ENCODE results near the gene GPR84. TPM values are rescaled to one million over a fixed set of nuclear protein-coding genes. Genes with fewer than 3 reads are reported as not detected.

Gene GPR84
- total RNA-seq, 5 donors from 2014 or later (not counting 1 experiment from before 2014, with no cell fraction given), result not detected

- no peaks in the 10 kb centered on the region for H3K27me3 Mint-ChIP-seq
Observed at GRCh38 chr12:54321363-54321762, 42.9 kb downstream of the GPR84 start.

More at GRCh38 chr12:54321363-54321762, 42.9 kb downstream of the GPR84 start:
- no peaks in the 10 kb centered on the region for H3K27me3 ChIP-seq (replicated peaks in 1 of 2; ENCODE audit: control insufficient read depth in 2 of 2, extremely low read depth in 1 of 2, insufficient read depth in 2 of 2, low read length in 1 of 2)
- ChIA-PET CTCF (interaction anchor here in 1 of 2 donors (0.7 kb wide), 1 partner anchor 15 kb away, joined by 3 read pairs; no protein-coding TSS in a partner anchor), POLR2A (interaction anchor here (0.6 to 0.8 kb wide), 3 partner anchors 22 to 67 kb away, joined by 3 to 4 read pairs (median 3); no protein-coding TSS in a partner anchor)
- Mint-ChIP-seq H3K9me3 (no peaks in the 10 kb centered on the region), H3K27ac (no peak overlapping the region), H3K4me1 (peaks cover 16 to 23% (median 16%) of the 10 kb centered on the region in 3 donors), H3K36me3 (no peaks in the 10 kb centered on the region), H3K4me3 (no peak overlapping the region)
- WGBS (ENCODE audit: insufficient coverage), result no CpG with 5 or more reads among the region's 5 CpGs
- no peak overlapping the region for H3K27ac ChIP-seq (ENCODE audit: low read length)
- H3K4me1 ChIP-seq (ENCODE audit: control insufficient read depth in 1 of 2, extremely low read depth in 1 of 2, insufficient read depth in 2 of 2, low read length in 2 of 2), result peaks cover 5 to 14% of the 10 kb centered on the region in 2 experiments
- no peak for DNase-seq
- H3K36me3 ChIP-seq (ENCODE audit: control insufficient read depth in 2 of 2, extremely low read depth in 1 of 2, insufficient read depth in 1 of 2, low read length in 1 of 2), result no peaks in the 10 kb centered on the region
- no peak for ATAC-seq (replicated peaks in 1 of 4)
- no peak overlapping the region for H3K4me3 ChIP-seq (ENCODE audit: control insufficient read depth in 1 of 2, extremely low read depth in 1 of 2, low read length in 1 of 2)
- H3K9me3 ChIP-seq, result no peaks in the 10 kb centered on the region

Other genes with a start within 250 kb of the GPR84 start
- gene SMUG1, start 175.5 kb downstream of the GPR84 start, total RNA-seq, result 10 to 100 TPM; 12.5 to 31.5 (median 23.9) TPM
- 10 to 100 TPM; 43.8 to 54.5 (median 47.1) TPM for gene CBX5, start 84.4 kb downstream of the GPR84 start, total RNA-seq
- gene HNRNPA1, start 83.8 kb downstream of the GPR84 start, total RNA-seq, result 1,000 to 10,000 TPM; 1,133 to 1,642 (median 1,239) TPM
- gene NFE2, start 63.5 kb downstream of the GPR84 start, total RNA-seq, result 1 to 10 TPM in 2 of 5 donors, under 1 TPM in 3; 0.58 to 1.5 (median 0.95) TPM
- gene COPZ1, start 39.4 kb downstream of the GPR84 start, total RNA-seq, result 10 to 100 TPM; 60.4 to 81.3 (median 74.8) TPM
- gene ZNF385A, start 20.2 kb upstream of the GPR84 start, total RNA-seq, result 1 to 10 TPM in 4 of 5 donors, under 1 TPM in 1; 0.90 to 2.7 (median 1.2) TPM
- gene ITGA5, start 54.8 kb upstream of the GPR84 start, total RNA-seq, result 100 to 1,000 TPM in 3 of 5 donors, 10 to 100 TPM in 2; 58.6 to 183 (median 169) TPM
- 1 to 10 TPM; 2.5 to 7.3 (median 3.7) TPM for gene GTSF1, start 109.1 kb upstream of the GPR84 start, total RNA-seq
- gene NCKAP1L, start 133.3 kb upstream of the GPR84 start, total RNA-seq, result 100 to 1,000 TPM; 107 to 138 (median 126) TPM
- 10 to 100 TPM in 2 of 5 donors, 1 to 10 TPM in 3; 3.5 to 13.2 (median 5.4) TPM for gene PDE1B, start 185.1 kb upstream of the GPR84 start, total RNA-seq
- gene PPP1R1A, start 224.2 kb upstream of the GPR84 start, total RNA-seq, result not detected